ENCODE results near the gene MST1. TPM values are rescaled to one million over a fixed set of nuclear protein-coding genes. Genes with fewer than 3 reads are reported as not detected.

The MST1 gene
- total and polyA plus RNA-seq, 9 of the 15 experiments (the other 6 are each of a cell fraction or from before 2014, with no cell fraction given), result 0.08 to 1.8 (median 0.40) TPM

- ChIA-PET CTCF (ENCODE audit: low intra/inter-chr PET ratio) (no interaction called here), POLR2A (no interaction called here)
- H4K20me1 ChIP-seq (replicated peaks; ENCODE audit: control insufficient read depth, insufficient read depth, low read length), result no peaks in the 10 kb centered on the region
- H3K27me3 ChIP-seq (ENCODE audit: control insufficient read depth in 2 of 2, insufficient read depth in 2 of 2, low read length in 2 of 2), result no peaks in the 10 kb centered on the region
- H3K9ac ChIP-seq (ENCODE audit: insufficient read depth in 1 of 2, low read depth in 2 of 2, low read length in 2 of 2), result no peak overlapping the region
- H3K9me3 ChIP-seq (replicated peaks; ENCODE audit: control insufficient read depth, insufficient read depth, low read depth, low read length), result no peaks in the 10 kb centered on the region
- FAIRE-seq, result no peak
- H2AFZ ChIP-seq (ENCODE audit: low read depth, low read length), result no peak overlapping the region
- no peaks in the 10 kb centered on the region for H3K79me2 ChIP-seq (ENCODE audit: control insufficient read depth, insufficient read depth, low read length)
- no peak for ATAC-seq
- TF ChIP-seq RNF219 (CRISPR knock-in tag; IDR thresholded peaks at IDR 0.05) (no peak), HSF4 (CRISPR knock-in tag; IDR thresholded peaks at IDR 0.05; ENCODE audit: borderline replicate concordance) (no peak), HDAC2 (IDR thresholded peaks at IDR 0.05) (no peak), EP400 (IDR thresholded peaks at IDR 0.05) (no peak), XRCC4 (IDR thresholded peaks at IDR 0.05; ENCODE audit: extremely low read depth, insufficient read depth, insufficient read length) (no peak), TAF15 (IDR thresholded peaks at IDR 0.05; ENCODE audit: low read depth, low read length) (no peak), ZNF133 (CRISPR knock-in tag; IDR thresholded peaks at IDR 0.05) (no peak), TCFL5 (CRISPR knock-in tag; conservative IDR thresholded peaks at IDR 0.05) (no peak), NR2C1 (IDR thresholded peaks at IDR 0.05) (no peak), NR2C1 (tag; IDR thresholded peaks at IDR 0.05) (no peak), SMARCC2 (IDR thresholded peaks at IDR 0.05; ENCODE audit: low read depth) (no peak), NR2C2 (CRISPR knock-in tag; IDR thresholded peaks at IDR 0.05) (no peak), NR2C2 (tag; IDR thresholded peaks at IDR 0.05) (no peak), SRSF7 (optimal IDR thresholded peaks at IDR 0.05; ENCODE audit: low read depth, low read length) (no peak), TOE1 (IDR thresholded peaks at IDR 0.05; ENCODE audit: borderline replicate concordance) (no peak), TOE1 (CRISPR knock-in tag; IDR thresholded peaks at IDR 0.05; ENCODE audit: borderline replicate concordance, low read depth) (no peak), DEAF1 (CRISPR knock-in tag; IDR thresholded peaks at IDR 0.05) (no peak), ZNF41 (CRISPR knock-in tag; conservative IDR thresholded peaks at IDR 0.05) (no peak), KAT7 (CRISPR knock-in tag; IDR thresholded peaks at IDR 0.05; ENCODE audit: borderline replicate concordance) (no peak), USF1 (CRISPR knock-in tag; IDR thresholded peaks at IDR 0.05) (no peak)
- H3K4me3 ChIP-seq, result no peak overlapping the region
- H3K9me1 ChIP-seq (ENCODE audit: control insufficient read depth, insufficient read depth, low read length), result no peaks in the 10 kb centered on the region
- no CpG with 5 or more reads among the region's 1 CpG for WGBS (ENCODE audit: insufficient coverage, low coverage, missing lambda C conversion rate)
- in situ Hi-C loops (cut with MboI) (loop anchor here (10.0 kb wide), 1 partner anchor 99 kb away; no protein-coding TSS in a partner anchor), intact Hi-C loops (cut with micrococcal nuclease) (no loop called here)
- no peak overlapping the region for H3K27ac ChIP-seq (ENCODE audit: extremely low read depth, low read depth, low read length)
- H3K4me2 ChIP-seq (ENCODE audit: insufficient read depth, low read length), result no peak overlapping the region
- no peak for DNase-seq (ENCODE audit: extremely low read depth in 1 of 4, low spot score in 3 of 4)
- peaks cover 0 to 10% of the 10 kb centered on the region in 2 experiments; a peak in 2 of 5 replicates for H3K4me1 ChIP-seq (replicated peaks in 1 of 2; ENCODE audit: control insufficient read depth in 2 of 2, insufficient read depth in 2 of 2, low read length in 2 of 2)
- no TSS peak for BruUV-seq (replicated peaks)
- H3K36me3 ChIP-seq (ENCODE audit: control insufficient read depth, insufficient read depth, low read length), result no peaks in the 10 kb centered on the region
Observed at GRCh38 chr3:49663831-49664230, 25.4 kb downstream of the MST1 start.
